ENCODE data around the gene SRP54.

Gene SRP54

DNA sequence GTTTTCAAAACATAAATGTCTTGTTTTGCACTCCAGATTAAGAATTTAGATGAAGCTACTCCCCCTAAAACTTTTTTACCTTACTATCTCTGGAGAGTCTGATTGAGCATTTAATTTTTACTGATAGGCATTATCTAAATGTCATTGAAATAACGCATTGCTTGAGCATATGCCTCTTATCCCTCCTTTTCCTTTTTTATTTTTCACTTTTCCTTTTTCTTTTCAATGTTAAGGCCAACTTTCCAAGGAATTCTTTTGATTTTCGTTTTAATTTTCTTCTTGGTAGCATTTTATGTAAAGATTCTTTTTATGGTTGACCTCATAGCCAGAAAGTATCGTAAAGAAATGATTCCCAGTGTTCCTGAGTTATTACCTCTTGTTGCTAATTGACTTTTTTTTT, 2.9 kb downstream of the SRP54 start:
- H3K9me3 Mint-ChIP-seq: no peaks in the 10 kb centered on the region
- peaks cover 18% of the 10 kb centered on the region for H3K36me3 Mint-ChIP-seq (ENCODE audit: low read depth)
- H3K4me1 Mint-ChIP-seq: no peaks in the 10 kb centered on the region
- H3K27me3 Mint-ChIP-seq (ENCODE audit: low read depth, poor library complexity): no peaks in the 10 kb centered on the region
- TF ChIP-seq, protein P1, sequence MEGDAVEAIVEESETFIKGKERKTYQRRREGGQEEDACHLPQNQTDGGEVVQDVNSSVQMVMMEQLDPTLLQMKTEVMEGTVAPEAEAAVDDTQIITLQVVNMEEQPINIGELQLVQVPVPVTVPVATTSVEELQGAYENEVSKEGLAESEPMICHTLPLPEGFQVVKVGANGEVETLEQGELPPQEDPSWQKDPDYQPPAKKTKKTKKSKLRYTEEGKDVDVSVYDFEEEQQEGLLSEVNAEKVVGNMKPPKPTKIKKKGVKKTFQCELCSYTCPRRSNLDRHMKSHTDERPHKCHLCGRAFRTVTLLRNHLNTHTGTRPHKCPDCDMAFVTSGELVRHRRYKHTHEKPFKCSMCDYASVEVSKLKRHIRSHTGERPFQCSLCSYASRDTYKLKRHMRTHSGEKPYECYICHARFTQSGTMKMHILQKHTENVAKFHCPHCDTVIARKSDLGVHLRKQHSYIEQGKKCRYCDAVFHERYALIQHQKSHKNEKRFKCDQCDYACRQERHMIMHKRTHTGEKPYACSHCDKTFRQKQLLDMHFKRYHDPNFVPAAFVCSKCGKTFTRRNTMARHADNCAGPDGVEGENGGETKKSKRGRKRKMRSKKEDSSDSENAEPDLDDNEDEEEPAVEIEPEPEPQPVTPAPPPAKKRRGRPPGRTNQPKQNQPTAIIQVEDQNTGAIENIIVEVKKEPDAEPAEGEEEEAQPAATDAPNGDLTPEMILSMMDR (IDR thresholded peaks at IDR 0.05): no peak
- DNase-seq: no peak
- peak overlapping the region; percentile 26 for H3K4me3 Mint-ChIP-seq
- no peak overlapping the region for H3K27ac Mint-ChIP-seq

DNA sequence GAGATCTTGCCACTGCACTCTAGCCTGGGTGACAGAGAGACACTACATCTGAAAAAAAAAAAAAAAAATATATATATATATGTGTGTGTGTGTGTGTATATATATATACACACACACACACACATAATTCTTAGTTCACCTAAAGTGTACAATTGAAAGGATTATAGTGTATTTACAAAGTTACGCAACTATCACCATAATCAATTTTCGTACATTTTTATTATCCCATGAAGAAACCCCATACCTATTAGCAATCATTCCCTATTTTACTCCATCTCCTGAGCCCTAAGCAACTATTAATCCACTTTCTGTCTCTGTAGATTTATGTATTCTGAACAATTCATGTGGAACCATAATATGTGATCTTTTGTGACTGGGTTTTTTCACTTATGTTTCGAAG, 4.4 kb downstream of the SRP54 start:
- DNase-seq: no peak
- TF ChIP-seq, protein P1 (IDR thresholded peaks at IDR 0.05): no peak
- no peak overlapping the region for H3K4me3 Mint-ChIP-seq
- no peaks in the 10 kb centered on the region for H3K9me3 Mint-ChIP-seq
- H3K4me1 Mint-ChIP-seq: no peaks in the 10 kb centered on the region
- no peak overlapping the region for H3K27ac Mint-ChIP-seq
- H3K36me3 Mint-ChIP-seq (ENCODE audit: low read depth): peaks cover 18% of the 10 kb centered on the region
- H3K27me3 Mint-ChIP-seq (ENCODE audit: low read depth, poor library complexity): no peaks in the 10 kb centered on the region

- no peak overlapping the region for H3K27ac Mint-ChIP-seq
- no peak for DNase-seq
- H3K9me3 Mint-ChIP-seq: no peaks in the 10 kb centered on the region
- TF ChIP-seq, protein P1 (IDR thresholded peaks at IDR 0.05): no peak
- H3K36me3 Mint-ChIP-seq (ENCODE audit: low read depth): peaks cover 15% of the 10 kb centered on the region
- no peak overlapping the region for H3K4me3 Mint-ChIP-seq
- no peaks in the 10 kb centered on the region for H3K27me3 Mint-ChIP-seq (ENCODE audit: low read depth, poor library complexity)
- peaks cover 5% of the 10 kb centered on the region for H3K4me1 Mint-ChIP-seq
Measured at GRCh38 chr14:34989762-34990161, 7.0 kb downstream of the SRP54 start.

- TF ChIP-seq, protein P1 (IDR thresholded peaks at IDR 0.05): no peak
- H3K27ac Mint-ChIP-seq: no peak overlapping the region
- no peak overlapping the region for H3K4me3 Mint-ChIP-seq
- H3K27me3 Mint-ChIP-seq (ENCODE audit: low read depth, poor library complexity): no peaks in the 10 kb centered on the region
- H3K36me3 Mint-ChIP-seq (ENCODE audit: low read depth): peaks cover 3% of the 10 kb centered on the region
- H3K9me3 Mint-ChIP-seq: no peaks in the 10 kb centered on the region
- peaks cover 11% of the 10 kb centered on the region for H3K4me1 Mint-ChIP-seq
- no peak for DNase-seq
Measured at GRCh38 chr14:34993426-34993825, 10.6 kb downstream of the SRP54 start.

DNA sequence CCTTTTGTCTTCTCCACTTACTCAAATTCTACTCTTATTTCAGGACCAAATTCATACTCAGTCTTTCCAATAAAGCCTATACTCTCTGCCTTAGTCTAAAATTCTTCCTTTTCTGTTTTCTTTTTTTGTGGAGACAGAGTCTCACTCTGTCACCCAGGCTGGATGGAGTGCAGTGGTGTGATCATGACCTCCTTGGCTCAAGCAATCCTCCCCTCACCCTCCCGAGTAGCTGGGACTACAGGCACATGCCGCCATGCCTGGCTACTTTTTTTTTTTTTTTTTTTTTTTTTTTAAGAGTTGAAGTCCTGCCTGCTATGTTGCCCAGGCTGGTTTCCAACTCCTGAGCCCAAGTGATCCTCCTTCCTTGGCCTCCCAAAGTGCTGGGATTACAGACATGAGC, 11.9 kb downstream of the SRP54 start:
- peaks cover 4% of the 10 kb centered on the region for H3K36me3 Mint-ChIP-seq (ENCODE audit: low read depth)
- DNase-seq: no peak
- peak overlapping the region; percentile 0 for H3K27ac Mint-ChIP-seq
- H3K4me3 Mint-ChIP-seq: no peak overlapping the region
- peaks cover 11% of the 10 kb centered on the region for H3K4me1 Mint-ChIP-seq
- TF ChIP-seq, protein P1 (IDR thresholded peaks at IDR 0.05): no peak
- H3K27me3 Mint-ChIP-seq (ENCODE audit: low read depth, poor library complexity): no peaks in the 10 kb centered on the region
- H3K9me3 Mint-ChIP-seq: no peaks in the 10 kb centered on the region

- TF ChIP-seq, protein P1 (IDR thresholded peaks at IDR 0.05): no peak
- H3K36me3 Mint-ChIP-seq (ENCODE audit: low read depth): peaks cover 14% of the 10 kb centered on the region
- no peak for DNase-seq
- H3K27ac Mint-ChIP-seq: peak overlapping the region; percentile 63
- no peaks in the 10 kb centered on the region for H3K9me3 Mint-ChIP-seq
- H3K4me1 Mint-ChIP-seq: peaks cover 11% of the 10 kb centered on the region
- H3K27me3 Mint-ChIP-seq (ENCODE audit: low read depth, poor library complexity): no peaks in the 10 kb centered on the region
- H3K4me3 Mint-ChIP-seq: no peak overlapping the region
Measured at GRCh38 chr14:34997762-34998161, 15.0 kb downstream of the SRP54 start.

Data from nephron progenitor cell (in vitro differentiated cells).